ENCODE results near the gene GAS7.

Gene GAS7

GRCh38 chr17:9973669-9974447 lies 224.5 kb downstream of the GAS7 start:
- DNase-seq: no peak

- DNase-seq: no peak
Measured at GRCh38 chr17:9971991-9972390, 226.4 kb downstream of the GAS7 start.

- DNase-seq: no peak
Measured at GRCh38 chr17:9969301-9969935, 229.0 kb downstream of the GAS7 start.

- no peak for DNase-seq
Measured at GRCh38 chr17:9968881-9969280, 229.5 kb downstream of the GAS7 start.

GRCh38 chr17:9968008-9968407 lies 230.4 kb downstream of the GAS7 start:
- DNase-seq: no peak

- DNase-seq: no peak
Measured at GRCh38 chr17:9959377-9959981, 238.9 kb downstream of the GAS7 start.

GRCh38 chr17:9958586-9959281 lies 239.7 kb downstream of the GAS7 start:
- DNase-seq: peak; percentile 6

GRCh38 chr17:9957244-9957643 lies 241.2 kb downstream of the GAS7 start:
- no peak for DNase-seq

- no peak for DNase-seq
Measured at GRCh38 chr17:9956474-9957131, 241.8 kb downstream of the GAS7 start.

GRCh38 chr17:9953492-9953891 lies 244.9 kb downstream of the GAS7 start:
- DNase-seq: no peak

- DNase-seq: no peak
Measured at GRCh38 chr17:9951803-9952202, 246.6 kb downstream of the GAS7 start.

- DNase-seq: no peak
Measured at GRCh38 chr17:9948928-9949327, 249.5 kb downstream of the GAS7 start.

- no peak for DNase-seq
Measured at GRCh38 chr17:9944704-9945103, 253.7 kb downstream of the GAS7 start.

GRCh38 chr17:9943343-9943742 lies 255.1 kb downstream of the GAS7 start:
- DNase-seq: no peak

- DNase-seq: no peak
Measured at GRCh38 chr17:9942885-9943284, 255.5 kb downstream of the GAS7 start.

- no peak for DNase-seq
Measured at GRCh38 chr17:9941305-9941704, 257.1 kb downstream of the GAS7 start.

- DNase-seq: no peak
Measured at GRCh38 chr17:9940841-9941240, 257.6 kb downstream of the GAS7 start.

GRCh38 chr17:9938764-9939163 lies 259.6 kb downstream of the GAS7 start:
- DNase-seq: no peak

- no peak for DNase-seq
Measured at GRCh38 chr17:9937901-9938300, 260.5 kb downstream of the GAS7 start.

GRCh38 chr17:9937241-9937761 lies 261.1 kb downstream of the GAS7 start:
- no peak for DNase-seq

- no peak for DNase-seq
Measured at GRCh38 chr17:9936095-9936494, 262.3 kb downstream of the GAS7 start.

- no peak for DNase-seq
Measured at GRCh38 chr17:9935408-9935807, 263.0 kb downstream of the GAS7 start.

GRCh38 chr17:9934331-9934730 lies 264.1 kb downstream of the GAS7 start:
- DNase-seq: no peak
